ENCODE results near the gene NLRP6.

Gene NLRP6

GRCh38 chr11:269146-269890 is 8.9 kb upstream of the NLRP6 start:
- Mint-ChIP-seq H3K9me3 (no peaks in the 10 kb centered on the region), H3K36me3 (no peaks in the 10 kb centered on the region), H3K4me3 (peak overlapping the region; percentile 88), H3K4me1 (peaks cover 27% of the 10 kb centered on the region), H3K27ac (peak overlapping the region; percentile 98), H3K27me3 (no peaks in the 10 kb centered on the region)
- peak; percentile 85 for ATAC-seq

DNA sequence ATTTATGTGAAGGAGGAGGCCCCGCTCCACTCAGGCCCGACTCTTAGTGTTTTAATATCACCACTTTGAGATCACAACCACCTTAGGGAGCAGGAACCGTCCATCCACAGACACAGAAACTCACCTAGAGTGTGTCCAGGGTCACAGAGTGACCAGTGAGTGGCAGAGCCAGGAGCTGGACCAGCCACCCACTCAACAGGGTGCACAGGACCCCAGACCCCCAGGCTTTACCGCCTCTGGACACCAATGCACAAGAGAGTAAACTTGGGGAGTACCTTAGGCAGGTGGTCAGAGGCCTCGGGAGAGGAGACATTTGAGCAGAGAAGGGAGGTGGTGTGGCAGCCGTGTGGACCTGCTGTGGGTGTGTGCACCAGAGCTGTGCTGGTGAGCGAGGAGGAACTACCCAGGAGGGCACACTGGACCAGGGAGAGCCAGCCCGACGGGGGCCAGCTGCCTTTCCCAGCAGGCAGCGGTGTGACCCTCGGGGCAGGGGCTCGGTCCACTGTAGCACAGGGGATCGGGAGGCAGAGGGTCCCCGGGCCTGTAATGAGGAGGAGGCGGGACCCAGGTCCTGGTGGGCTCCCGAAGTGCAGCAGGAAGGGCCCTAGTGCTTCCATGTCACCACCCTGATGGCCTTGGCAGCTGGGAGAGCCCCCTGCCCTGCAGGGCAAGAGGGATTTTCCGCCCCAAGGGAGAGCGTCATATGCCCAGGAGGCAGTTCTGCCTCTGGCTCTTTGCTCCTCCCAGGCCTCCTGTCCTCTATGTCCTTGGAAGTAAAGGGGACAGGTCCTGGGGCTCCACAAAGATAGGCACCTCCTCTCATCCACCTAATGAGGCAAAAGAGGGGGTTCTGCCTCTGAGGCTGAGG is 7.5 kb upstream of the NLRP6 start:
- Mint-ChIP-seq H3K4me3 (no peak overlapping the region), H3K4me1 (peaks cover 36% of the 10 kb centered on the region)
- ATAC-seq = no peak

DNA sequence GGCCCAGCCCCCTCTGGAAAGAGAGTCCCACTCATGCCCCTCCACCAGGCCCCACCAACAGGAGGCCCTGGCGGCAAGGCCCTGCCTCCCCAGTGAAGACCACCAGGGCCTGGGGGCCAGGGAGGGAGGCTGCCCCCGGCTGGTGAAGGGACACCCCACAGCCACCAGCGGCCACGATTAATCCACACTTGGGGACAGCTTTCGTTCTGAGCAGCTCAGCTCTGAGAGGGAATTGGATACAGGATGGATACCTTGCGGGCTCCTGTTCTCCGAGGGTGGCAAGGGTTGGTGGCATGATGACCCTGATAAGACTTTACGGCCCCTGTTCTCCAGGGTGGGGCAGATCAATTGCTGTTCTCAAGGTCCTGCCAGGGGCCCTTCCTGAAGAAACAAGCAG is 6.9 kb upstream of the NLRP6 start:
- ATAC-seq = no peak
- no peaks in the 10 kb centered on the region for H3K9me3 Mint-ChIP-seq
- H3K4me3 Mint-ChIP-seq = no peak overlapping the region
- H3K27me3 Mint-ChIP-seq = no peaks in the 10 kb centered on the region
- H3K36me3 Mint-ChIP-seq = no peaks in the 10 kb centered on the region
- H3K27ac Mint-ChIP-seq = peak overlapping the region; percentile 65
- H3K4me1 Mint-ChIP-seq = peaks cover 36% of the 10 kb centered on the region

More for the DNA sequence above, 7.5 kb upstream of the NLRP6 start:
- H3K27ac Mint-ChIP-seq = peak overlapping the region; percentile 98
- no peaks in the 10 kb centered on the region for H3K36me3 Mint-ChIP-seq
- no peaks in the 10 kb centered on the region for H3K9me3 Mint-ChIP-seq
- H3K27me3 Mint-ChIP-seq = no peaks in the 10 kb centered on the region

DNA sequence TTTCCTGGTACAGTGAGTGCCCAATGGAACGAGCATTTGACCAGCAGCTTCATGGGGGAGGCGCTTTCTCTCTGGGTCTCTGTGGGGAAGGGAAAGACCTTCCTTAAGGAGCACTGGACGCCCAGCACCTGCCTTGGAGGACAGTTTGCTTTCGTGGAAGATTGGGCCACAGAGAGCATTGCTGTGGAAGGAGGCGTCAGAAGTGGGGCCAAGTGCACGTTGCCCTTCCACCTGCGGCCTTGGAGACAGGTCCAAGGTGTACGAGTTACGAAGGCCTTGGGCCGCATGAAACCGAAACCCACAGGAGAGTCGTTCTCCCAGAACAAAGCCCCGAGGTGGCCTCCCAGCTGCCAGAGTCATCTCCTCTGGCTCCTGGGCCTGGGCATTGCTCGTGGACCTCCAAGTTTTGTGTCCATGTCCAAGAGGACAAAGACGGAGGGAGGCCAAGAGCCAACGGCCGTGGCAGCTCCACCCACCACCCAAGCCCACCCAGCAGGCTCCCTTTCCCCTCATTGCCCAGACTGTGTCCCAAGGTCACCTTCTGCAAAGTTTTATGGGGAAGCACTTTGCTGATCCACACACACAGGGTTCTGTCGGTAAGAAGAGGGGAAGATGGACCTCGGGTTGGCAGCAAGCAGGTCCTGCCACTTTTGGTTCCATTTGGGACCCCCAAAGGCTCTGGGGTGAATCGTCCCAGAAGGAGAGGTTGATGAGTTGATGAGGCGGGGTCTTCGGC is 5.8 kb upstream of the NLRP6 start:
- H3K27me3 Mint-ChIP-seq = no peaks in the 10 kb centered on the region
- H3K4me3 Mint-ChIP-seq = no peak overlapping the region
- peaks cover 36% of the 10 kb centered on the region for H3K4me1 Mint-ChIP-seq
- no peaks in the 10 kb centered on the region for H3K9me3 Mint-ChIP-seq
- no peak for ATAC-seq
- no peaks in the 10 kb centered on the region for H3K36me3 Mint-ChIP-seq
- peak overlapping the region; percentile 65 for H3K27ac Mint-ChIP-seq

DNA sequence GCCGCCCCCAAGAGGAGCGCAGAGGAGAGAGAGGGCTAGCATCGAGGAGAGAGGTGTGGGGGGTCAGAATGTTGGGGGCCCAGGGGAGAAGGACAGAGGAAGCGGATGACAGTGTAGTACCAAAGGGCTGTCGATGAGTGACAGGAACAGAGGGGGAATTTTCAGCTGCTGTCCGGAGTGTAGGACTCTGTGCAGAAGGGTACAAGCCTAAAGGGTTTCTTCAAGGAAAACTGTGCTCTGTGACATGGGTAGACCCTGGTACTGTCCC is 5.3 kb upstream of the NLRP6 start:
- Mint-ChIP-seq H3K27ac (peak overlapping the region; percentile 65), H3K36me3 (no peaks in the 10 kb centered on the region), H3K4me3 (no peak overlapping the region), H3K27me3 (no peaks in the 10 kb centered on the region), H3K4me1 (peaks cover 40% of the 10 kb centered on the region), H3K9me3 (no peaks in the 10 kb centered on the region)
- no peak for ATAC-seq

- no peaks in the 10 kb centered on the region for H3K36me3 Mint-ChIP-seq
- H3K27ac Mint-ChIP-seq = no peak overlapping the region
- no peaks in the 10 kb centered on the region for H3K9me3 Mint-ChIP-seq
- no peak for ATAC-seq
- H3K4me3 Mint-ChIP-seq = no peak overlapping the region
- H3K27me3 Mint-ChIP-seq = peaks cover 6% of the 10 kb centered on the region
- H3K4me1 Mint-ChIP-seq = peaks cover 29% of the 10 kb centered on the region
Measured at GRCh38 chr11:276219-276618, 2.0 kb upstream of the NLRP6 start.

- ATAC-seq = peak; percentile 52
- H3K27me3 Mint-ChIP-seq = peaks cover 25% of the 10 kb centered on the region
- peak overlapping the region; percentile 40 for H3K4me3 Mint-ChIP-seq
- no peaks in the 10 kb centered on the region for H3K9me3 Mint-ChIP-seq
- peaks cover 49% of the 10 kb centered on the region for H3K4me1 Mint-ChIP-seq
- H3K27ac Mint-ChIP-seq = peak overlapping the region; percentile 47
- no peaks in the 10 kb centered on the region for H3K36me3 Mint-ChIP-seq
Measured at GRCh38 chr11:279040-279965, 1.1 kb downstream of the NLRP6 start.

DNA sequence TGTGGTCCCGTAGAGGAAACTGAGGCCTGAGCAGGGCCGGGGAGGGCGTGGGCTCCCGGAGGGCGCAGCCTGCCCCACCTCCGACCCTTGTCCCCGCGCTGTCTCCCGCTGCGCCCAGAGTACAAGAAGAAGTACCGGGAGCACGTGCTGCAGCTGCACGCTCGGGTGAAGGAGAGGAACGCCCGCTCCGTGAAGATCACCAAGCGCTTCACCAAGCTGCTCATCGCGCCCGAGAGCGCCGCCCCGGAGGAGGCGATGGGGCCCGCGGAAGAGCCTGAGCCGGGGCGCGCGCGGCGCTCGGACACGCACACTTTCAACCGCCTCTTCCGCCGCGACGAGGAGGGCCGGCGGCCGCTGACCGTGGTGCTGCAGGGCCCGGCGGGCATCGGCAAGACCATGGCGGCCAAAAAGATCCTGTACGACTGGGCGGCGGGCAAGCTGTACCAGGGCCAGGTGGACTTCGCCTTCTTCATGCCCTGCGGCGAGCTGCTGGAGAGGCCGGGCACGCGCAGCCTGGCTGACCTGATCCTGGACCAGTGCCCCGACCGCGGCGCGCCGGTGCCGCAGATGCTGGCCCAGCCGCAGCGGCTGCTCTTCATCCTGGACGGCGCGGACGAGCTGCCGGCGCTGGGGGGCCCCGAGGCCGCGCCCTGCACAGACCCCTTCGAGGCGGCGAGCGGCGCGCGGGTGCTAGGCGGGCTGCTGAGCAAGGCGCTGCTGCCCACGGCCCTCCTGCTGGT is 1.9 kb downstream of the NLRP6 start:
- H3K4me1 Mint-ChIP-seq = peaks cover 44% of the 10 kb centered on the region
- peak; percentile 65 for ATAC-seq

GRCh38 chr11:280706-281485 is 2.7 kb downstream of the NLRP6 start:
- peak overlapping the region; percentile 66 for H3K27ac Mint-ChIP-seq
- no peaks in the 10 kb centered on the region for H3K9me3 Mint-ChIP-seq
- peaks cover 34% of the 10 kb centered on the region for H3K27me3 Mint-ChIP-seq
- no peaks in the 10 kb centered on the region for H3K36me3 Mint-ChIP-seq
- H3K4me1 Mint-ChIP-seq = peaks cover 43% of the 10 kb centered on the region
- H3K4me3 Mint-ChIP-seq = peak overlapping the region; percentile 63
- ATAC-seq = peak; percentile 55

More for the DNA sequence above, 1.9 kb downstream of the NLRP6 start:
- no peaks in the 10 kb centered on the region for H3K36me3 Mint-ChIP-seq
- H3K27ac Mint-ChIP-seq = no peak overlapping the region
- H3K4me3 Mint-ChIP-seq = peak overlapping the region; percentile 74
- H3K27me3 Mint-ChIP-seq = peaks cover 27% of the 10 kb centered on the region
- no peaks in the 10 kb centered on the region for H3K9me3 Mint-ChIP-seq

- H3K4me3 Mint-ChIP-seq = peak overlapping the region; percentile 63
- no peaks in the 10 kb centered on the region for H3K9me3 Mint-ChIP-seq
- no peak for ATAC-seq
- no peaks in the 10 kb centered on the region for H3K36me3 Mint-ChIP-seq
- H3K4me1 Mint-ChIP-seq = peaks cover 46% of the 10 kb centered on the region
- H3K27me3 Mint-ChIP-seq = peaks cover 38% of the 10 kb centered on the region
- peak overlapping the region; percentile 66 for H3K27ac Mint-ChIP-seq
Measured at GRCh38 chr11:281486-282161, 3.4 kb downstream of the NLRP6 start.

GRCh38 chr11:282171-282570 is 4.0 kb downstream of the NLRP6 start:
- no peak for ATAC-seq
- Mint-ChIP-seq H3K27ac (no peak overlapping the region), H3K4me1 (peaks cover 51% of the 10 kb centered on the region), H3K27me3 (peaks cover 44% of the 10 kb centered on the region), H3K4me3 (peak overlapping the region; percentile 46), H3K36me3 (no peaks in the 10 kb centered on the region), H3K9me3 (no peaks in the 10 kb centered on the region)

DNA sequence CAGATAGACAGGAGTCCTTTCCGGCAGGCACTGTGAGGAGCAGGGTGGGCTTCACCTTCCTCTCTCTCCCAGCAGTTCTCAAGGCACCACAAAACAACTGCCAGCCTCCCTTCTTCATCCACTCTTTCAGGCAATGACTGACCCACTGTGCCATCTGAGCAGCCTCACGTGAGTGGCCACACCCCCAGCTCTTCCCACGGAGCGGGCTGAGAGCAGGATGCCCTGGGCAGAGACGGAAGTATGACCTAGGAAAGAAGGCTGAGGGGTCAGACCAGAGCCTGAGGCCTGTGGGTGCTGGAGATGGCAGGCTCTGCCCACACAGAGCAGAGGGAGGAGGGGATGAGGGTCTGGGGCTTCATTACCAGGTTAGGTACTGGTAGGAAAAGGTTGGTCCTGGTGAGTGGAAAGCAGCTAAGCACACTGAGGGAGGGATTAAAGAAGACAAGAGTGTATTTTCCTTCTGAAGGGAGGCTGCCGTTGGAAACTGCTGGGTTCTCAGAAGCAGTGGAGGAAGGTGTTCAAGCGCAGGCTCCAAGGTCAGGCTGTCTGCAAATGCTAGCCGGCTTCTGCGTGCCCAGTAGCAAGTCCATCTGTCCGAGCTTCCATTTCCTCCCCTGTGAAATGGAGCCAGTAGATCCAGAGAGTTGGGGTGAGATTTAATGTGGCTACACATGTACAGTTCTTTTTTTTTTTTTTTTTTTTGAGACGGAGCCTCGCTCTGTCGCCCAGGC is 4.6 kb downstream of the NLRP6 start:
- H3K4me1 Mint-ChIP-seq = peaks cover 54% of the 10 kb centered on the region
- H3K27me3 Mint-ChIP-seq = peaks cover 47% of the 10 kb centered on the region

More for the DNA sequence above, 4.6 kb downstream of the NLRP6 start:
- H3K4me3 Mint-ChIP-seq = no peak overlapping the region
- no peak overlapping the region for H3K27ac Mint-ChIP-seq
- H3K9me3 Mint-ChIP-seq = no peaks in the 10 kb centered on the region
- H3K36me3 Mint-ChIP-seq = no peaks in the 10 kb centered on the region
- no peak for ATAC-seq

Measured in stimulated activated memory B cell treated with anti-CD40 and anti-IgM and Interleukin-4, amounts not matched to agents 10 μg/mL and 1 μg/mL and 100 μg/mL, for 72 hours (primary cell).